ENCODE results near the gene NFIC.

DNA sequence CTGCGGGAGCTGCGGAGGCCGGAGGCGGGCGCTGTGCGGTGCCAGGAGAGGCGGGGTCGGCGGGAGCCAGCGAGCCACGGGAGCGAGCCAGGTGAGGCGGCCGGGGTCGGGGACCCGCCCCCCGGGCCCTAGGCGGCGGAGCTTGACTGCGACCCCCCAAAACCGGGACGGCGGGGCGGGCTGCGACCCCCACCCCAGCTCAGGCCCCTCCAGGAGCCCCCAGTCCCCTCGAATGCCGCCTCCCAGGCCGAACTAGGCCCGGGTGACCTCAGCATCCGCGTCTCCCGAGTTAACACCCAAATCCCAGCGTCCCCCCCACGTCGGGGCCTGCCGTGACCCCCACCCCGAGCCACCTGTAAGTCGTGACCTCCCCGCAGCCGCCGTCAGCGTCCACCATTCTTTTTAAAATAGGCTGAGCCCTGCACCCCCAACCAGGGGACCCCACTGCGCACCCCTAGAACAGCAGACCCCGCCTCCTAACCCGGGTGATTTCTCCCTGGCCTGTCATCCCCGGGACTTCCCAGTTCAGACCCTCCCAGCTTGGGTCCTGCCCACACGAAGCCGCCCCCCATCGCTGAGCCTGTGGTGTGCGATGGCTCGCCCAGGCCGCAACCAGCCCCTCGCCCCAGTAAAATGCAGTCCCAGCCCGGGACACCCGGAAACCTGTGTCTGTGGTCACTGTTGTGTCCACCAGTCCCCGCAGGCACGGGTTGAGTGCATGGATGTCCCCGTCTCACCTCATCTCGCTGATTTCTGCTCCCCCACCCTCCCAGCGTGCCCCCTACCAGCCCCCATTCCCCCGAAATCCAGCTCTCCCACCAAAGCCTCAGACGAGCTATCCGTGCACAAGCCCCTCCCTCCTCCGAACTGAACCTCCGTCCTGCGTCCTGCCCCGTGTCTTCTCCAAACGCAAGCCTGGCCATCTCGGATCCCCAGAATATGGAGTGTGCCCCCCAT, 140.3 kb downstream of the NFIC start:
- TF ChIP-seq, protein P1, sequence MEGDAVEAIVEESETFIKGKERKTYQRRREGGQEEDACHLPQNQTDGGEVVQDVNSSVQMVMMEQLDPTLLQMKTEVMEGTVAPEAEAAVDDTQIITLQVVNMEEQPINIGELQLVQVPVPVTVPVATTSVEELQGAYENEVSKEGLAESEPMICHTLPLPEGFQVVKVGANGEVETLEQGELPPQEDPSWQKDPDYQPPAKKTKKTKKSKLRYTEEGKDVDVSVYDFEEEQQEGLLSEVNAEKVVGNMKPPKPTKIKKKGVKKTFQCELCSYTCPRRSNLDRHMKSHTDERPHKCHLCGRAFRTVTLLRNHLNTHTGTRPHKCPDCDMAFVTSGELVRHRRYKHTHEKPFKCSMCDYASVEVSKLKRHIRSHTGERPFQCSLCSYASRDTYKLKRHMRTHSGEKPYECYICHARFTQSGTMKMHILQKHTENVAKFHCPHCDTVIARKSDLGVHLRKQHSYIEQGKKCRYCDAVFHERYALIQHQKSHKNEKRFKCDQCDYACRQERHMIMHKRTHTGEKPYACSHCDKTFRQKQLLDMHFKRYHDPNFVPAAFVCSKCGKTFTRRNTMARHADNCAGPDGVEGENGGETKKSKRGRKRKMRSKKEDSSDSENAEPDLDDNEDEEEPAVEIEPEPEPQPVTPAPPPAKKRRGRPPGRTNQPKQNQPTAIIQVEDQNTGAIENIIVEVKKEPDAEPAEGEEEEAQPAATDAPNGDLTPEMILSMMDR (IDR thresholded peaks at IDR 0.05; ENCODE audit: low read length) = no peak
- no peak for TF ChIP-seq EZH2 (optimal IDR thresholded peaks at IDR 0.05; ENCODE audit: low read depth, low read length)
- TF ChIP-seq EZH2phosphoT487 (IDR thresholded peaks at IDR 0.05; ENCODE audit: low read length) = no peak

All from MM.1S (cell line).